ENCODE results near the gene IKZF2.

The IKZF2 gene

DNA sequence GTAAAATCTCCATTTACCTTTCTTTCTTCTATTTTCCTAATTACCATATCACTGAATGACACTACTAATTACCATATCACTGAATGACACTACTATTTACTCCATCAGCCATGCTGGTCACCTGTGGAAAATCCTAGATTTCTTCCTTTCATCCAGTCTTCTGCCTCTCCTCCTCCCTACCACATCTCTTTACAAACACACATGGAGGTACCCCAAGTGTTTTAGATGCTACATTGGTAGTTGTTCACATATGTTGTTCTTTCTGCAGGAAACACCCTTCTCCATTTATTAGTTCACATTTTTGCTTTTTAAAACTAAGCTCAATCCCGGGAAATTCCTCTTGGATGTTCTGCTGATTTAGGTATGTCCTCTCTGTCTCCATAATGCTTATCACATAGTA lies 134.0 kb downstream of the IKZF2 start:
- no peak overlapping the region for H3K27ac ChIP-seq
- DNase-seq (ENCODE audit: low spot score) = no peak
- no peak overlapping the region for H3K4me3 ChIP-seq
- TF ChIP-seq, protein P1, sequence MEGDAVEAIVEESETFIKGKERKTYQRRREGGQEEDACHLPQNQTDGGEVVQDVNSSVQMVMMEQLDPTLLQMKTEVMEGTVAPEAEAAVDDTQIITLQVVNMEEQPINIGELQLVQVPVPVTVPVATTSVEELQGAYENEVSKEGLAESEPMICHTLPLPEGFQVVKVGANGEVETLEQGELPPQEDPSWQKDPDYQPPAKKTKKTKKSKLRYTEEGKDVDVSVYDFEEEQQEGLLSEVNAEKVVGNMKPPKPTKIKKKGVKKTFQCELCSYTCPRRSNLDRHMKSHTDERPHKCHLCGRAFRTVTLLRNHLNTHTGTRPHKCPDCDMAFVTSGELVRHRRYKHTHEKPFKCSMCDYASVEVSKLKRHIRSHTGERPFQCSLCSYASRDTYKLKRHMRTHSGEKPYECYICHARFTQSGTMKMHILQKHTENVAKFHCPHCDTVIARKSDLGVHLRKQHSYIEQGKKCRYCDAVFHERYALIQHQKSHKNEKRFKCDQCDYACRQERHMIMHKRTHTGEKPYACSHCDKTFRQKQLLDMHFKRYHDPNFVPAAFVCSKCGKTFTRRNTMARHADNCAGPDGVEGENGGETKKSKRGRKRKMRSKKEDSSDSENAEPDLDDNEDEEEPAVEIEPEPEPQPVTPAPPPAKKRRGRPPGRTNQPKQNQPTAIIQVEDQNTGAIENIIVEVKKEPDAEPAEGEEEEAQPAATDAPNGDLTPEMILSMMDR (IDR thresholded peaks at IDR 0.05) = no peak

DNA sequence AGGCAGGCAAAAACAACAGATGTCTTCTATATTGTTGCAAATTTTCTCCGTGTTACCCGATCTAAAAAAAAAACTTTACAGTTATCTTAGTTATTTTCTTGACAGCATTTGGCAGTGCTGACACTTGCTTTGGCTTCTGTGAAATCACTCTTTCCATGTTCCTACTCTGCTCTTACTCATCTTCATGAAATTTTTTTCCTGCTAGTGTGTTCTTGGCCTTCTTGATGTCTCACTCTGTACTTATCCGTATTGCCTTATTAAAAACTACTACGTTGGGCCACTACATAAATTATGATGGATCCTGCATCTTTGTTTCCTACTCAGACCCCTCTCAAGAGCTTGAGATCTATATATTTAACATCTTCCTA lies 134.4 kb downstream of the IKZF2 start:
- H3K27ac ChIP-seq = no peak overlapping the region
- DNase-seq (ENCODE audit: low spot score) = no peak
- TF ChIP-seq, protein P1 (IDR thresholded peaks at IDR 0.05) = no peak

DNA sequence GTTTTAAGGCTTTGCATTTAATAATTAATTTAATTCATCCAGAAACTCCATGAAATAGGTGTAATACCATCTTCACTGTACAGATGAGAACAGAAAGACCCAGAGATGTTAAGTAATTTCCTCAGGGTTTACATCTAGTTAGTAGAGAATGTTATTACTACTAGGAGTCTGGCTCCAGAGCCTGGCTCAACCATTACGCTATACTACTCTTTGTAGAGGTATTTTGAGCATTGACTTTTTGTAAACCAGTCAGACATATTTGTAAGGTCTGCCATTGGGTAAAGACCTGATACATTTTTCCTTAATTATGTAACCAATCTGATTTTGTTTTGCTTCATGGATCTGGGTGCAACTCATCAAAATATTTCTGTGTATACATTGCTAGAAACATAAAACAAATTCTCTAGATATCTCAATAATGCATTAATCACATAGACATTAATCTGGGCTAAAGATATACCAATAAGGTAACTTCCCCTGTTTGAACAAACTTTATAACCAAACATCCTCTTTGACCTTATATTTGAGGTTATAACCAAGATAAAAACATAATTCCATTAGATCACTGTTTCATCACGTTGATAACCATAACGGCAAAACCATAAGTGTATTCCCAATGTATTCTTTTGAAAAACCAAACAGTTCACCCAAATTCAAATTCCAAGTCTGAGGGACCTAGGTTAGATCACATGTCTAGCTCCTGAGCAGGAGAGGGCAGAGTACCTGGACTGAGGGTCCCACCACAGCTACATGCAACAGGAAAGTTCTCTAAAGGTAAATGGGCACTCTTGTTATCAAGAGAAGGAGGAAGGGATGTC lies 135.0 kb downstream of the IKZF2 start:
- TF ChIP-seq, protein P1 (IDR thresholded peaks at IDR 0.05) = no peak
- no peak for DNase-seq (ENCODE audit: low spot score)
- Histone ChIP-seq H3K4me3 (no peak overlapping the region), H3K27ac (no peak overlapping the region)

More for the DNA sequence above, 134.4 kb downstream of the IKZF2 start:
- H3K4me3 ChIP-seq = no peak overlapping the region

DNA sequence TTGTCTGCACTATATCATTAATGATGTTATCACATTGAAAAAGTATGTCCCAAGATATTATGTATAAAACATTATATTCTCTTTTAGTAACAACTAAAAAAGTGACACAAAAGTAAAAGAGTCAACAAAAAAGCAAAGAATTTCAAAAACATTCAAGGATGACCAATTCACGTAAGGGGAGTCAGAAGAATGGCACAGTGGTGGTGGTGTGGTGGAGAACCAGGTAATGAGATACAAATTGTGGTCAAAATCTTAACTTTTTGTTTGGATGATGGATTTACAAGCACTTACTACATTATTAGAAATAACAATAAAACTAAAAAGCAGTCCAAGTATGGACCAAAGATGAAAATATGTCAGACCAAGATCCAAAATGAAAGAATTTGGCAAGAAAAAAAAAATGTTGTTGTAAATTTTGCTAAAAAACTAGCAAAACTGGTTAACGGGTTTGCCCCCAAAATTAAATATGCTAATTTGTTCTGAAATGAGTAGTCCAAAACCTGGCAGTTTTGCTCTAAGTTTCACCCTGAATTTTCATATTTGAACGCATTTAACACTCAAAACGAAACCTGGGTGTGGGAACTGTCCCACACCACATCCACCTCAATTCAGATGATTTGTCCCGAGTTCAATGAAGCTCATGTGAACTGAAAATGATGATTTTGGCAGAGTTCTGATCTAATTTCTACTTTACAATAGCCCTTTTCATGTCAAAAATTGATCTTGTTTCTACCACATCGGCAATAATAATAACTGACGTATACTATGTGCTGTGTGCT lies 135.8 kb downstream of the IKZF2 start:
- TF ChIP-seq, protein P1 (IDR thresholded peaks at IDR 0.05) = no peak
- Histone ChIP-seq H3K27ac (no peak overlapping the region), H3K4me3 (no peak overlapping the region)
- DNase-seq (ENCODE audit: low spot score) = no peak

DNA sequence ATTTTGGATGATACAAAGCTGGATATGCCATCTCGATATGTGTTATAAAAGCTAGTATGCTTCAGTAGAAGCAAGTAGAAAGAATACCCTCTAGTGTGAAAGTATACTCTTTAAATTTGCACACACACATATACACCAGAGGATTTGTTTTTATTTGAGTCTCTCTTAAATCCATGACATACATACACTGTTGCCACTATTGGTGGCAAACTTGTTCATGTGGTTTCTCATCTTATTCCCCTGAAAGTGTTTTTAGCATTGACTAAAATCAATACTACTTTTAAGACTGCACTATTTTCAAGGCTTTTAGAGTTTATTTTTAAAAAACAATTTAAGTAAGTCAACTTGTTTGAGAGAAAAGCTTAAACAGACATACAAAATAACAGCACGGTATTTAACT lies 137.4 kb downstream of the IKZF2 start:
- H3K27ac ChIP-seq = no peak overlapping the region
- no peak overlapping the region for H3K4me3 ChIP-seq
- no peak for DNase-seq (ENCODE audit: low spot score)
- TF ChIP-seq, protein P1 (IDR thresholded peaks at IDR 0.05) = no peak

DNA sequence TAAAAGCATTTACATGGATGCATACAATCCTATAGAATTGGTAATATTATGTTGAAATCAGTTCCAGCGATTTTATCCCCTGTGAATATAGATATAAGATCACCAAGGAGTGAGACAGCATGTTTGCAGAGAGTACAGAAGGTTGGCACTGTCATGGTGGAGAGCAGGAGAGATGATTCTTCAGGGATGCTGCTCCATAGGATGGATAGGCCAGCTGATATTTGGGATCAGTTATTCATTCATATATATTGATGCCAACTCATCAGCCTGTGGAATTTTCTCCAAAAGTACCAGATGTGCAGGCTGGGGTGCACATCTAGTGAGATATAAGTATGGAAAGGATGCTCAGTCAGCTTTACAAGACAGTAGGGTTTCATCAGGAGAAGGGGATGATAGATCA lies 139.9 kb downstream of the IKZF2 start:
- TF ChIP-seq, protein P1 (IDR thresholded peaks at IDR 0.05) = no peak
- Histone ChIP-seq H3K27ac (no peak overlapping the region), H3K4me3 (no peak overlapping the region)
- no peak for DNase-seq (ENCODE audit: low spot score)
